SK-N-SH (cell line): ENCODE data around the gene WASF3. TPM values are rescaled to one million over a fixed set of nuclear protein-coding genes. Genes with fewer than 3 reads are reported as not detected.
"Not testable (repeated sequence)": the region's sequence is repeated elsewhere in the genome, so short reads cannot be mapped to it uniquely, and the experiment has no call there.

Experiments
- CTCF ChIA-PET: fragments of 300-600, 350-600 bp; formaldehyde crosslinking; extraction: SDS; loops from one replicate; lab custom pipeline; 2021; lab: Yijun Ruan, JAX
- POLR2A ChIA-PET: fragments of 350-600 bp; sonication (Branson Sonifier 250); formaldehyde crosslinking; extraction: SDS; loops from one replicate; lab custom pipeline; 2020; ENCODE audit warnings: antibody characterized with exemption, inconsistent platforms; lab: Yijun Ruan, JAX
- DNase-seq: peaks from one replicate; pipeline ENCODE4 v3.0.0; 2012
- H2AFZ ChIP-seq: fragments of 200-600 bp; sonication (generic); 2 replicates; pipeline ENCODE4 v1.8.1; 2016; ENCODE audit warnings: antibody characterized with exemption, mild to moderate bottlenecking, low read depth
- H3F3A ChIP-seq: fragments of 200-600 bp; sonication (generic); replicated peaks from 2 replicates; pipeline ENCODE3; 2016; ENCODE audit warnings: antibody characterized with exemption, mild to moderate bottlenecking; ENCODE audit not compliant: insufficient read depth
- H3K27ac ChIP-seq, 2 experiments: fragments of 200-500 bp in 1 of 2; fragments of 200-600 bp in 1 of 2; sonication (Bioruptor generic) in 1 of 2; sonication (generic), shearing (Covaris generic) in 1 of 2; 2 replicates each; pipeline versions ENCODE4 v1.5.1 to v1.6.1; 2014 to 2016; ENCODE audit warnings: low read depth in 2 of 2, inconsistent platforms in 1 of 2, low read length in 1 of 2, mild to moderate bottlenecking in 1 of 2, mixed read lengths in 1 of 2
- H3K27me3 ChIP-seq: fragments of 200-600 bp; sonication (generic), shearing (Covaris generic); 2 replicates; pipeline ENCODE4 v1.6.1; 2016; ENCODE audit warnings: mixed run types; ENCODE audit not compliant: insufficient read depth
- H3K36me3 ChIP-seq, 2 experiments: fragments of 200-500 bp in 1 of 2; fragments of 200-600 bp in 1 of 2; sonication (Bioruptor generic) in 1 of 2; sonication (generic) in 1 of 2; replicated peaks in 1 of 2; 2 replicates each; pipeline versions ENCODE3 to v1.5.1; 2014 to 2016; ENCODE audit warnings: low read length in 1 of 2, mild to moderate bottlenecking in 1 of 2; ENCODE audit not compliant: insufficient read depth in 2 of 2, control insufficient read depth in 1 of 2
- H3K4me1 ChIP-seq, 2 experiments: fragments of 200-500 bp in 1 of 2; fragments of 200-600 bp in 1 of 2; sonication (Bioruptor generic) in 1 of 2; sonication (generic), shearing (Covaris generic) in 1 of 2; 2 replicates each; pipeline versions ENCODE4 v1.5.1 to v1.6.1; 2014 to 2016; ENCODE audit warnings: low read depth in 1 of 2, low read length in 1 of 2, mixed run types in 1 of 2; ENCODE audit not compliant: insufficient read depth in 2 of 2, control insufficient read depth in 1 of 2
- H3K4me2 ChIP-seq: fragments of 200-600 bp; sonication (generic), shearing (Covaris generic); 2 replicates; pipeline ENCODE4 v1.6.1; 2017; ENCODE audit warnings: mixed run types
- H3K4me3 ChIP-seq, 2 experiments: fragments of 200-500 bp in 1 of 2; fragments of 200-600 bp in 1 of 2; sonication (Bioruptor generic) in 1 of 2; sonication (generic), shearing (Covaris generic) in 1 of 2; 2 replicates each; pipeline versions ENCODE4 v1.5.1 to v1.8.1; 2014 to 2016; ENCODE audit warnings: low read depth in 2 of 2, inconsistent platforms in 1 of 2, low read length in 1 of 2, mild to moderate bottlenecking in 1 of 2, mixed read lengths in 1 of 2, moderate library complexity in 1 of 2
- H3K79me2 ChIP-seq: fragments of 200-600 bp; sonication (generic); 2 replicates; pipeline ENCODE4 v1.8.1; 2017; ENCODE audit warnings: mild to moderate bottlenecking; ENCODE audit not compliant: insufficient read depth
- H3K9ac ChIP-seq: fragments of 200-600 bp; sonication (generic); 2 replicates; pipeline ENCODE4 v1.6.1; 2017; ENCODE audit warnings: mixed run types
- H3K9me2 ChIP-seq: fragments of 200-600 bp; sonication (generic); 2 replicates; pipeline ENCODE4 v1.6.1; 2017; ENCODE audit warnings: mixed run types
- H3K9me3 ChIP-seq: fragments of 200-600 bp; sonication (generic); 2 replicates; pipeline ENCODE4 v1.6.1; 2017; ENCODE audit warnings: mixed run types, mild to moderate bottlenecking, moderate library complexity
- H4K20me1 ChIP-seq: fragments of 200-600 bp; sonication (generic); 2 replicates; pipeline ENCODE4 v1.6.1; 2017; ENCODE audit warnings: mild to moderate bottlenecking, mixed run types; ENCODE audit not compliant: insufficient read depth
- CHD2 ChIP-seq: fragments of 150-350 bp; IDR thresholded peaks from 2 replicates; pipeline ENCODE4 v1.6.1; 2018; ENCODE audit warnings: low read length; ENCODE audit not compliant: partially characterized antibody
- ELF1 ChIP-seq: IDR thresholded peaks from 2 replicates; pipeline ENCODE4 v1.4.0; 2012
- EZH2phosphoT487 ChIP-seq: fragments of 200-600 bp; sonication (generic); IDR thresholded peaks from 2 replicates; pipeline ENCODE4 v1.6.1; 2017; ENCODE audit warnings: low read depth, mixed run types, mild to moderate bottlenecking, antibody characterized with exemption, moderate library complexity, borderline replicate concordance
- FOSL2 ChIP-seq: IDR thresholded peaks from 2 replicates; pipeline ENCODE4 v1.4.0; 2012; ENCODE audit warnings: low read depth, mild to moderate bottlenecking, moderate library complexity, borderline replicate concordance
- FOXM1 ChIP-seq: IDR thresholded peaks from 2 replicates; pipeline ENCODE4 v1.4.0; 2012; ENCODE audit warnings: low read depth, mild to moderate bottlenecking
- GATA2 ChIP-seq: sonication (generic); formaldehyde crosslinking; IDR thresholded peaks from 2 replicates; pipeline ENCODE4 v1.5.0; 2020; ENCODE audit warnings: mild to moderate bottlenecking, missing genetic modification reagents
- JUND ChIP-seq: IDR thresholded peaks from 2 replicates; pipeline ENCODE4 v1.4.0; 2012
- MEF2A ChIP-seq: IDR thresholded peaks from 2 replicates; pipeline ENCODE4 v1.4.0; 2012; ENCODE audit warnings: low read depth, borderline replicate concordance
- MXI1 ChIP-seq: IDR thresholded peaks from 2 replicates; pipeline ENCODE4 v1.6.1; 2012; ENCODE audit warnings: mild to moderate bottlenecking, low read depth, low read length, improper control_type of control experiment
- NFIC ChIP-seq: IDR thresholded peaks from 2 replicates; pipeline ENCODE4 v1.4.0; 2012; ENCODE audit warnings: borderline replicate concordance
- NRF1 ChIP-seq: IDR thresholded peaks from 2 replicates; pipeline ENCODE4 v1.6.1; 2012; ENCODE audit warnings: low read depth, mild to moderate bottlenecking, low read length
- POLR2AphosphoS5 ChIP-seq: IDR thresholded peaks from 2 replicates; pipeline ENCODE4 v1.6.1; 2012; ENCODE audit warnings: low read depth, low read length
- RFX5 ChIP-seq: IDR thresholded peaks from 2 replicates; pipeline ENCODE4 v1.6.1; 2012; ENCODE audit warnings: mild to moderate bottlenecking, improper control_type of control experiment, low read length
- RXRA ChIP-seq: IDR thresholded peaks from 2 replicates; pipeline ENCODE4 v1.4.0; 2012; ENCODE audit warnings: low read depth, mild to moderate bottlenecking, borderline replicate concordance
- SIN3A ChIP-seq: IDR thresholded peaks from 2 replicates; pipeline ENCODE4 v1.6.1; 2012; ENCODE audit warnings: low read depth, mild to moderate bottlenecking, low read length, moderate library complexity, borderline replicate concordance
- SMC3 ChIP-seq: IDR thresholded peaks from 2 replicates; pipeline ENCODE4 v1.6.1; 2012; ENCODE audit warnings: low read depth, low read length, improper control_type of control experiment
- TAF1 ChIP-seq: IDR thresholded peaks from 2 replicates; pipeline ENCODE4 v1.6.1; 2012; ENCODE audit warnings: low read depth, mild to moderate bottlenecking, low read length, moderate library complexity, borderline replicate concordance
- YY1 ChIP-seq: IDR thresholded peaks from 2 replicates; pipeline ENCODE4 v1.4.0; 2012; ENCODE audit warnings: low read depth, mild to moderate bottlenecking
- WGBS: methylation state at CpG from one replicate; pipeline ENCODE4 v1.1.6; 2017; ENCODE audit warnings: low lambda C conversion rate; 5-methylcytosine and 5-hydroxymethylcytosine counted together
- polyA plus RNA-seq, 3 experiments: library from polyadenylated mRNA; depleted of rRNA; stranded (reverse); fragments of >200 nt; gene quantifications; 2 replicates each; pipeline ENCODE4 v1.2.3, GENCODE V29; 2012
- TF ChIP-seq, protein P1 (sequence below): fragments of 150-350 bp; IDR thresholded peaks from 2 replicates; pipeline ENCODE4 v1.6.1; 2016; ENCODE audit warnings: mild to moderate bottlenecking, low read depth, low read length
- TF ChIP-seq, protein P2 (sequence below): IDR thresholded peaks from 2 replicates; pipeline ENCODE4 v1.4.0; 2012; ENCODE audit warnings: low read depth
- TF ChIP-seq, protein P3 (sequence below): fragments of 150-350 bp; IDR thresholded peaks from 2 replicates; pipeline ENCODE4 v1.6.1; 2017; ENCODE audit warnings: antibody characterized with exemption, low read length, low read depth, borderline replicate concordance

WASF3 gene
- polyA plus RNA-seq, 1 of the 3 experiments (the other 2 are of a cell fraction), result 10.4 TPM

DNA sequence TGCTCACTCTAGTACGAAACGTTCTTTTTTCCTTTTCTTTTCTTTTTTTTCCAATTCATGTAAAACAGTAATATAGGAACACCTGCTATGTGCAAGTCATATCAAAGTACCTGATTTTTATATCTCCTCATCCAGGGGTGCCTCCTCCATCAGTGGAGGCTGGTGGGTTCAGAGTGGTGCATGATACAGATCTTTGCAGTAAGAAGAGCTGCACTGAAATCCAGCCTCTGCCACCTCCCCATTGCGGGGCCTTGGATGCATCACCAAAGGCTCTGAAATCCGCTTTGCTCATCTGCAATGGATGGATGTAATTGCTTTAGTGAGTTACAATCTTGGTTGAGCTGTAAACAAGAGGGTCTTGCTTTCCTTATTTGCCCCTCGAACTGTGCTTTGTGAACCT, 164.8 kb downstream of the WASF3 start:
- CTCF ChIA-PET, result interaction anchor here (0.7 kb wide), 1 partner anchor 150 kb away, joined by 3 read pairs; no protein-coding TSS in a partner anchor
- no peak for TF ChIP-seq CHD2
- no peak for TF ChIP-seq JUND
- TF ChIP-seq MXI1, result no peak
- no peak for TF ChIP-seq FOXM1
- no peak for TF ChIP-seq RXRA
- TF ChIP-seq FOSL2, result no peak
- TF ChIP-seq, protein P1, sequence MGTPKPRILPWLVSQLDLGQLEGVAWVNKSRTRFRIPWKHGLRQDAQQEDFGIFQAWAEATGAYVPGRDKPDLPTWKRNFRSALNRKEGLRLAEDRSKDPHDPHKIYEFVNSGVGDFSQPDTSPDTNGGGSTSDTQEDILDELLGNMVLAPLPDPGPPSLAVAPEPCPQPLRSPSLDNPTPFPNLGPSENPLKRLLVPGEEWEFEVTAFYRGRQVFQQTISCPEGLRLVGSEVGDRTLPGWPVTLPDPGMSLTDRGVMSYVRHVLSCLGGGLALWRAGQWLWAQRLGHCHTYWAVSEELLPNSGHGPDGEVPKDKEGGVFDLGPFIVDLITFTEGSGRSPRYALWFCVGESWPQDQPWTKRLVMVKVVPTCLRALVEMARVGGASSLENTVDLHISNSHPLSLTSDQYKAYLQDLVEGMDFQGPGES, result no peak
- TF ChIP-seq, protein P2, sequence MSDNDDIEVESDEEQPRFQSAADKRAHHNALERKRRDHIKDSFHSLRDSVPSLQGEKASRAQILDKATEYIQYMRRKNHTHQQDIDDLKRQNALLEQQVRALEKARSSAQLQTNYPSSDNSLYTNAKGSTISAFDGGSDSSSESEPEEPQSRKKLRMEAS, result no peak
- TF ChIP-seq EZH2phosphoT487, result no peak
- TF ChIP-seq NFIC, result no peak
- no peaks in the 10 kb centered on the region; a peak in 1 of 4 replicates for H3K4me1 ChIP-seq
- H3F3A ChIP-seq, result no peaks in the 10 kb centered on the region
- H3K79me2 ChIP-seq, result no peaks in the 10 kb centered on the region
- POLR2A ChIA-PET, result no interaction called here
- no peaks in the 10 kb centered on the region for H3K36me3 ChIP-seq
- H3K4me2 ChIP-seq, result no peak overlapping the region
- no peak overlapping the region for H2AFZ ChIP-seq
- no peak overlapping the region for H3K27ac ChIP-seq
- no peak overlapping the region for H3K9ac ChIP-seq
- DNase-seq, result no peak
- H3K4me3 ChIP-seq, result no peak overlapping the region
- no peaks in the 10 kb centered on the region for H4K20me1 ChIP-seq
- H3K9me3 ChIP-seq, result no peaks in the 10 kb centered on the region
- WGBS, result 45% methylated on average over 5 of the region's 5 CpGs
- H3K27me3 ChIP-seq, result no peaks in the 10 kb centered on the region; the same call in 1 of the 2 replicates
- no peaks in the 10 kb centered on the region for H3K9me2 ChIP-seq

DNA sequence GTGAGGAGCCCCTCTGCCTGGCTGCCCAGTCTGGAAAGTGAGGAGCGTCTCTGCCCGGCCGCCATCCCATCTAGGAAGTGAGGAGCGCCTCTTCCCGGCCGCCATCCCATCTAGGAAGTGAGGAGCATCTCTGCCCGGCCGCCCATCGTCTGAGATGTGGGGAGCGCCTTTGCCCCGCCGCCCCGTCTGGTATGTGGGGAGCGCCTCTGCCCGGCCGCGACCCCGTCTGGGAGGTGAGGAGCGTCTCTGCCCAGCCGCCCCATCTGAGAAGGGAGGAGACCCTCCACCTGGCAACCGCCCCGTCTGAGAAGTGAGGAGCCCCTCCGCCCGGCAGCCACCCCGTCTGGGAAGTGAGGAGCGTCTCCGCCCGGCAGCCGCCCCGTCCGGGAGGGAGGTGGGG, 166.1 kb downstream of the WASF3 start:
- H3K27me3 ChIP-seq, H3F3A ChIP-seq, H3K79me2 ChIP-seq, H3K4me1 ChIP-seq, H3K4me3 ChIP-seq, DNase-seq, H3K27ac ChIP-seq, H3K9me2 ChIP-seq, H3K9me3 ChIP-seq, H2AFZ ChIP-seq, CTCF ChIA-PET, POLR2A ChIA-PET, H3K36me3 ChIP-seq, H4K20me1 ChIP-seq, H3K4me2 ChIP-seq, H3K9ac ChIP-seq: not testable (repeated sequence)
- no CpG with 5 or more reads among the region's 31 CpGs for WGBS

DNA sequence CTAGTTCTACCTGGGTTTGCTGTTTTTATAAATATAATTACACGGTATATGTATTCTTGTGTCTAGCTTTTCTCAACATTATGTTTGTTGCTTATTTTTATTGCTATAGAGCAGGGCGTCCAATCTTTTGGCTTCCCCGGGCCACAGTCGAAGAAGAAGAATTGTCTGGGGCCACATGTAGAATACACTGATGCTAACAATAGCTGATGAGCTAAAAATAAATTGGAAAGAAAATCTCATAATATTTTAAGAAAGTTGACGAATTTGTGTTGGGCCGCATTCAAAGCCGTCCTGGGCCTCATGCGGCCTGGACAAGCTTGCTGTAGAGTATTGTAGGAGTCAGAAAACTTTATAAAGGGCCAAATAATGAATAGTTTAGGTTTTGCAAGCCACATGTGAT, 169.2 kb downstream of the WASF3 start:
- Histone ChIP-seq H3K79me2 (no peaks in the 10 kb centered on the region), H3K9ac (no peak overlapping the region), H3K4me1 (no peaks in the 10 kb centered on the region; a peak in 1 of 4 replicates), H3K27ac (no peak overlapping the region), H3K9me2 (no peaks in the 10 kb centered on the region), H3K36me3 (no peaks in the 10 kb centered on the region), H4K20me1 (no peaks in the 10 kb centered on the region), H3K4me2 (no peak overlapping the region), H3K9me3 (no peaks in the 10 kb centered on the region), H2AFZ (no peak overlapping the region), H3F3A (no peaks in the 10 kb centered on the region), H3K4me3 (no peak overlapping the region), H3K27me3 (no peaks in the 10 kb centered on the region)
- WGBS, result 72% methylated on average over 8 of the region's 8 CpGs
- no peak for DNase-seq
- ChIA-PET CTCF (interaction anchor here (1.0 to 1.8 kb wide), 3 partner anchors 19 to 28 kb away, joined by 3 to 6 read pairs (median 4); no protein-coding TSS in a partner anchor), POLR2A (no interaction called here)
- no peak for TF ChIP-seq NRF1
- TF ChIP-seq SIN3A, result no peak
- TF ChIP-seq MEF2A, result no peak
- no peak for TF ChIP-seq CHD2
- TF ChIP-seq FOXM1, result no peak
- TF ChIP-seq POLR2AphosphoS5, result no peak
- no peak for TF ChIP-seq ELF1
- no peak for TF ChIP-seq TAF1
- TF ChIP-seq YY1, result no peak
- no peak for TF ChIP-seq GATA2 (CRISPR knock-in tag)
- TF ChIP-seq, protein P1, result no peak
- TF ChIP-seq RFX5, result no peak
- TF ChIP-seq, protein P2, result no peak
- no peak for TF ChIP-seq SMC3
- TF ChIP-seq, protein P3, sequence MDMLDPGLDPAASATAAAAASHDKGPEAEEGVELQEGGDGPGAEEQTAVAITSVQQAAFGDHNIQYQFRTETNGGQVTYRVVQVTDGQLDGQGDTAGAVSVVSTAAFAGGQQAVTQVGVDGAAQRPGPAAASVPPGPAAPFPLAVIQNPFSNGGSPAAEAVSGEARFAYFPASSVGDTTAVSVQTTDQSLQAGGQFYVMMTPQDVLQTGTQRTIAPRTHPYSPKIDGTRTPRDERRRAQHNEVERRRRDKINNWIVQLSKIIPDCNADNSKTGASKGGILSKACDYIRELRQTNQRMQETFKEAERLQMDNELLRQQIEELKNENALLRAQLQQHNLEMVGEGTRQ, result no peak
